Calu3 (cell line): ENCODE data around the gene CHSY1. TPM values are rescaled to one million over a fixed set of nuclear protein-coding genes. Genes with fewer than 3 reads are reported as not detected.

Experiments used
- BruUV-seq: library from RNA; stranded (reverse); fragments of 400-500 nt; replicated peaks from 2 replicates; lab custom pipeline; 2021; lab: Mats Ljungman, UMichigan
- CTCF ChIA-PET: fragments of 300-600 bp; sonication (Branson Sonifier 250); formaldehyde crosslinking; loops from one replicate; lab custom pipeline; 2022; ENCODE audit warnings: antibody characterized with exemption; lab: Charles Lee
- DNase-seq: peaks from one replicate; pipeline ENCODE4 v3.0.0; 2022
- H3K27ac Mint-ChIP-seq: one replicate; pipeline ENCODE4 v1.8.0; 2022; ENCODE audit warnings: mixed read lengths; ENCODE audit not compliant: unreplicated experiment
- H3K27me3 Mint-ChIP-seq: one replicate; pipeline ENCODE4 v1.8.0; 2022; ENCODE audit warnings: mixed read lengths; ENCODE audit not compliant: unreplicated experiment
- H3K36me3 Mint-ChIP-seq: one replicate; pipeline ENCODE4 v1.8.0; 2022; ENCODE audit warnings: mild to moderate bottlenecking, moderate library complexity, mixed read lengths; ENCODE audit not compliant: insufficient read depth, unreplicated experiment
- H3K4me1 Mint-ChIP-seq: one replicate; pipeline ENCODE4 v1.8.0; 2022; ENCODE audit warnings: mild to moderate bottlenecking, low read depth, mixed read lengths; ENCODE audit not compliant: unreplicated experiment
- H3K4me3 Mint-ChIP-seq: one replicate; pipeline ENCODE4 v1.8.0; 2022; ENCODE audit warnings: mild to moderate bottlenecking, low read depth, moderate library complexity, mixed read lengths; ENCODE audit not compliant: unreplicated experiment
- H3K9me3 Mint-ChIP-seq: one replicate; pipeline ENCODE4 v1.8.0; 2022; ENCODE audit warnings: low read depth, mixed read lengths; ENCODE audit not compliant: unreplicated experiment
- CTCF ChIP-seq: fragments of 200-600 bp; IDR thresholded peaks from one replicate; pipeline ENCODE4 v1.8.0; 2022; ENCODE audit warnings: antibody characterized with exemption; ENCODE audit not compliant: unreplicated experiment
- intact Hi-C: fragments of 100-400 bp; cut with micrococcal nuclease; formaldehyde crosslinking; loops from one replicate; pipeline ENCODE4 v1.10.0; 2022; ENCODE audit not compliant: unreplicated experiment
- total RNA-seq: library from RNA; stranded (reverse); gene quantifications from 2 replicates; pipeline ENCODE4 v1.2.3, GENCODE V29; 2022

Gene CHSY1
- total RNA-seq, 1 experiment from 2014 or later = 25.0 TPM

GRCh38 chr15:101194546-101195125 is 57.2 kb downstream of the CHSY1 start:
- BruUV-seq = no TSS peak
- no peak for DNase-seq
- no peak overlapping the region for H3K4me3 Mint-ChIP-seq
- H3K36me3 Mint-ChIP-seq = no peaks in the 10 kb centered on the region
- CTCF ChIA-PET = no interaction called here
- H3K4me1 Mint-ChIP-seq = peaks cover 10% of the 10 kb centered on the region
- intact Hi-C loops = no loop called here
- no peak for TF ChIP-seq CTCF
- H3K27me3 Mint-ChIP-seq = no peaks in the 10 kb centered on the region
- H3K27ac Mint-ChIP-seq = no peak overlapping the region
- H3K9me3 Mint-ChIP-seq = no peaks in the 10 kb centered on the region

- Mint-ChIP-seq H3K4me3 (no peak overlapping the region), H3K9me3 (no peaks in the 10 kb centered on the region), H3K27ac (no peak overlapping the region), H3K36me3 (no peaks in the 10 kb centered on the region), H3K4me1 (peaks cover 10% of the 10 kb centered on the region), H3K27me3 (no peaks in the 10 kb centered on the region)
- DNase-seq = no peak
- no peak for TF ChIP-seq CTCF
- BruUV-seq = no TSS peak
- CTCF ChIA-PET = no interaction called here
- intact Hi-C loops = no loop called here
Measured at GRCh38 chr15:101193806-101194545, 57.9 kb downstream of the CHSY1 start.

- peaks cover 10% of the 10 kb centered on the region for H3K4me1 Mint-ChIP-seq
- CTCF ChIA-PET = no interaction called here
- no TSS peak for BruUV-seq
Measured at GRCh38 chr15:101193120-101193644, 58.7 kb downstream of the CHSY1 start.

GRCh38 chr15:101192081-101192480 is 59.8 kb downstream of the CHSY1 start:
- Mint-ChIP-seq H3K9me3 (no peaks in the 10 kb centered on the region), H3K4me1 (peaks cover 10% of the 10 kb centered on the region), H3K36me3 (no peaks in the 10 kb centered on the region), H3K27ac (no peak overlapping the region), H3K4me3 (no peak overlapping the region), H3K27me3 (no peaks in the 10 kb centered on the region)
- BruUV-seq = no TSS peak
- CTCF ChIA-PET = no interaction called here
- intact Hi-C loops = no loop called here
- TF ChIP-seq CTCF = no peak
- no peak for DNase-seq

More at GRCh38 chr15:101193120-101193644, 58.7 kb downstream of the CHSY1 start:
- no peak overlapping the region for H3K4me3 Mint-ChIP-seq
- H3K27me3 Mint-ChIP-seq = no peaks in the 10 kb centered on the region
- no peak for TF ChIP-seq CTCF
- H3K36me3 Mint-ChIP-seq = no peaks in the 10 kb centered on the region
- no peaks in the 10 kb centered on the region for H3K9me3 Mint-ChIP-seq
- DNase-seq = no peak
- intact Hi-C loops = no loop called here
- H3K27ac Mint-ChIP-seq = no peak overlapping the region
